Liver (tissue), 9 donors: ENCODE results near the gene ATXN7L3. TPM values are rescaled to one million over a fixed set of nuclear protein-coding genes. Genes with fewer than 3 reads are reported as not detected.

Source experiments
- DNase-seq: peaks from one replicate; pipeline ENCODE4 v3.0.0-alpha.2; 2017; ENCODE audit warnings: low spot score
- H3K27ac ChIP-seq, 2 donors: one replicate each; pipeline ENCODE4 v1.7.0; 2013; ENCODE audit warnings: inconsistent platforms in 2 of 2, low read length in 2 of 2, control low read depth in 1 of 2, low read depth in 1 of 2, mild to moderate bottlenecking in 1 of 2
- H3K27me3 ChIP-seq, 4 donors: one replicate each; pipeline versions ENCODE4 v1.6.1 to v1.7.0; 2013; ENCODE audit warnings: low read length in 3 of 4, inconsistent platforms in 1 of 4, mild to moderate bottlenecking in 1 of 4, moderate library complexity in 1 of 4; ENCODE audit not compliant: control insufficient read depth in 4 of 4, insufficient read depth in 4 of 4
- H3K36me3 ChIP-seq, 4 donors: one replicate each; pipeline versions ENCODE4 v1.6.1 to v1.7.0; 2013; ENCODE audit warnings: low read length in 3 of 4, mild to moderate bottlenecking in 3 of 4, low read depth in 1 of 4, moderate library complexity in 1 of 4; ENCODE audit not compliant: control insufficient read depth in 4 of 4, insufficient read depth in 3 of 4
- H3K4me1 ChIP-seq, 4 donors: one replicate each; pipeline versions ENCODE4 v1.6.1 to v1.7.0; 2013; ENCODE audit warnings: low read length in 3 of 4, mild to moderate bottlenecking in 3 of 4, moderate library complexity in 1 of 4; ENCODE audit not compliant: control insufficient read depth in 4 of 4, insufficient read depth in 4 of 4
- H3K4me3 ChIP-seq, 3 donors: one replicate each; pipeline versions ENCODE4 v1.6.1 to v1.7.0; 2013; ENCODE audit warnings: low read length in 3 of 3, control low read depth in 1 of 3, low read depth in 1 of 3, mild to moderate bottlenecking in 1 of 3
- H3K9ac ChIP-seq, 2 donors: one replicate each; pipeline ENCODE4 v1.7.0; 2013; ENCODE audit warnings: low read length in 2 of 2, mild to moderate bottlenecking in 2 of 2, moderate library complexity in 2 of 2, control low read depth in 1 of 2, low read depth in 1 of 2
- H3K9me3 ChIP-seq, 4 donors: one replicate each; pipeline versions ENCODE4 v1.6.1 to v1.7.0; 2013; ENCODE audit warnings: low read length in 3 of 4; ENCODE audit not compliant: control insufficient read depth in 4 of 4
- CTCF ChIP-seq: fragments of 150-350 bp; IDR thresholded peaks from 2 replicates; pipeline ENCODE4 v1.5.1; 2017; ENCODE audit warnings: improper control_type of control experiment, low read depth, low read length; ENCODE audit not compliant: missing input control
- EGR1 ChIP-seq, 2 donors: IDR thresholded peaks; 2 replicates each; pipeline ENCODE4 v1.6.1; 2016 to 2018; ENCODE audit warnings: antibody characterized with exemption in 2 of 2, low read depth in 2 of 2
- FOXA1 ChIP-seq: IDR thresholded peaks from 2 replicates; pipeline ENCODE4 v1.6.1; 2016; ENCODE audit warnings: antibody characterized with exemption
- FOXA2 ChIP-seq: IDR thresholded peaks from 2 replicates; pipeline ENCODE4 v1.6.1; 2016; ENCODE audit warnings: antibody characterized with exemption
- GABPA ChIP-seq, 2 donors: IDR thresholded peaks in 1 of 2; conservative IDR thresholded peaks in 1 of 2; 2 replicates each; pipeline ENCODE4 v1.6.1; 2016; ENCODE audit warnings: antibody characterized with exemption in 2 of 2, mild to moderate bottlenecking in 1 of 2, moderate library complexity in 1 of 2
- HNF4A ChIP-seq, 2 donors: conservative IDR thresholded peaks; 2 replicates each; pipeline ENCODE4 v1.6.1; 2016; ENCODE audit warnings: antibody characterized with exemption in 2 of 2, mild to moderate bottlenecking in 2 of 2
- HNF4G ChIP-seq: IDR thresholded peaks from 2 replicates; pipeline ENCODE4 v1.6.1; 2016; ENCODE audit warnings: antibody characterized with exemption
- JUND ChIP-seq, 2 donors: IDR thresholded peaks; 2 replicates each; pipeline ENCODE4 v1.6.1; 2016; ENCODE audit warnings: antibody characterized with exemption in 2 of 2
- MAX ChIP-seq: IDR thresholded peaks from 2 replicates; pipeline ENCODE4 v1.6.1; 2016; ENCODE audit warnings: antibody characterized with exemption
- NR2F2 ChIP-seq: IDR thresholded peaks from 2 replicates; pipeline ENCODE4 v1.6.1; 2016; ENCODE audit warnings: antibody characterized with exemption
- RAD21 ChIP-seq, 2 donors: IDR thresholded peaks; 2 replicates each; pipeline ENCODE4 v1.6.1; 2016; ENCODE audit warnings: antibody characterized with exemption in 2 of 2, mild to moderate bottlenecking in 2 of 2
- RXRA ChIP-seq, 2 donors: IDR thresholded peaks; 2 replicates each; pipeline ENCODE4 v1.6.1; 2017 to 2018; ENCODE audit warnings: antibody characterized with exemption in 2 of 2, mild to moderate bottlenecking in 1 of 2
- SP1 ChIP-seq: IDR thresholded peaks from 2 replicates; pipeline ENCODE4 v1.6.1; 2018; ENCODE audit warnings: antibody characterized with exemption, mild to moderate bottlenecking
- TAF1 ChIP-seq: conservative IDR thresholded peaks from 2 replicates; pipeline ENCODE4 v1.6.1; 2016; ENCODE audit warnings: antibody characterized with exemption, mild to moderate bottlenecking
- YY1 ChIP-seq: IDR thresholded peaks from 2 replicates; pipeline ENCODE4 v1.6.1; 2016; ENCODE audit warnings: antibody characterized with exemption, mild to moderate bottlenecking
- ZBTB33 ChIP-seq: IDR thresholded peaks from 2 replicates; pipeline ENCODE4 v1.6.1; 2016; ENCODE audit warnings: antibody characterized with exemption
- WGBS: extraction: QIAGEN DNeasy Blood & Tissue Kit; methylation state at CpG from one replicate; pipeline ENCODE4 v1.1.7; 2013; 5-methylcytosine and 5-hydroxymethylcytosine counted together
- polyA plus RNA-seq, 2 donors: library from polyadenylated mRNA; stranded (reverse) in 1 of 2; unstranded in 1 of 2; fragments of 200-250 nt in 1 of 2; fragments of >200 nt in 1 of 2; fragmentation: Nextera tagmentation in 1 of 2; extraction: Ambion mirVana in 1 of 2; gene quantifications; one replicate each; pipeline versions ENCODE4 v1.2.1 to v1.2.3, GENCODE V29; 2013 to 2015
- total RNA-seq, 2 donors: library from RNA; depleted of rRNA; stranded (reverse); fragments of >200 nt; gene quantifications; one replicate each; pipeline ENCODE4 v1.2.3, GENCODE V29; 2014
- TF ChIP-seq, protein P1 (sequence below): IDR thresholded peaks from 2 replicates; pipeline ENCODE4 v1.6.1; 2016; ENCODE audit warnings: antibody characterized with exemption
- TF ChIP-seq, protein P2 (sequence below): IDR thresholded peaks from 2 replicates; pipeline ENCODE4 v1.6.1; 2016; ENCODE audit warnings: antibody characterized with exemption, mild to moderate bottlenecking
- donor health status: healthy.
- donor health status: healthy.
- donor health status: healthy.
- donor health status: healthy.
- donor health status: healthy.

Gene ATXN7L3
- total and polyA plus RNA-seq, 4 donors: 5.1 to 20.9 (median 14.7) TPM

DNA sequence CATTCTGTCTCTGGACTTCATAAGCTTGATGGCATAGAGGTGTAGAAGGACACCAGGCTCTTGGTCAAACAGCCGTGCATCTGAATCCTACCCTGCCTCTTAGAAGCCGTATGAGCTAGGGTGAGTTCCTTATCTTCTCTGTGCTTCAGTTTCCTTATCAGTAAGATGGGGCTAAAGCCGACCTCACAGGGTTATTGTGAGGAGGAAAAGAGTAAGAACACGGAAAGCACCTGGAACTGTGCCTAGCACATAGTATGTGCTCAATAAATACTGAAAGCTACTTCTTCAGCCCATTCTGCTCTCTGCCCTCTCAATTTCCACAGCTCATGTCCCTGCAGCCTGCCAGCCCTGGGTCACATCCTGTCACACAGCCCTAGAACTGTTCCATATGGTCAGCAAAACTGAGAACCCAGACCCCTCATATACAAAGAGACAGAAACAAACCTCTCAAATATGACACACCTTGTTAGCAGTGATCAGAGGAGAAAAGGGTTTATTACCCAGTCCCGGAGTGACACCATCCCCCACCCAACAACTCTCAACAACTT lies 36.8 kb upstream of the ATXN7L3 start:
- H3K27ac ChIP-seq: no peak overlapping the region
- H3K9me3 ChIP-seq: no peaks in the 10 kb centered on the region
- H3K9ac ChIP-seq: no peak overlapping the region
- TF ChIP-seq JUND (IDR thresholded peaks at IDR 0.05) (no peak), RAD21 (IDR thresholded peaks at IDR 0.05) (no peak), HNF4G (no peak), FOXA1 (no peak), RXRA (IDR thresholded peaks at IDR 0.05) (no peak), FOXA2 (no peak), ZBTB33 (no peak), YY1 (no peak), NR2F2 (no peak), EGR1 (IDR thresholded peaks at IDR 0.05; ENCODE audit: low read depth in 2 of 2) (no peak), TAF1 (no peak), HNF4A (conservative IDR thresholded peaks at IDR 0.05) (no peak), CTCF (no peak), MAX (no peak), SP1 (no peak), GABPA (IDR thresholded peaks at IDR 0.05 in 1 of 2, conservative IDR thresholded peaks at IDR 0.05 in 1 of 2) (no peak)
- TF ChIP-seq, protein P1, sequence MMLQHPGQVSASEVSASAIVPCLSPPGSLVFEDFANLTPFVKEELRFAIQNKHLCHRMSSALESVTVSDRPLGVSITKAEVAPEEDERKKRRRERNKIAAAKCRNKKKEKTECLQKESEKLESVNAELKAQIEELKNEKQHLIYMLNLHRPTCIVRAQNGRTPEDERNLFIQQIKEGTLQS: no peak
- TF ChIP-seq, protein P2, sequence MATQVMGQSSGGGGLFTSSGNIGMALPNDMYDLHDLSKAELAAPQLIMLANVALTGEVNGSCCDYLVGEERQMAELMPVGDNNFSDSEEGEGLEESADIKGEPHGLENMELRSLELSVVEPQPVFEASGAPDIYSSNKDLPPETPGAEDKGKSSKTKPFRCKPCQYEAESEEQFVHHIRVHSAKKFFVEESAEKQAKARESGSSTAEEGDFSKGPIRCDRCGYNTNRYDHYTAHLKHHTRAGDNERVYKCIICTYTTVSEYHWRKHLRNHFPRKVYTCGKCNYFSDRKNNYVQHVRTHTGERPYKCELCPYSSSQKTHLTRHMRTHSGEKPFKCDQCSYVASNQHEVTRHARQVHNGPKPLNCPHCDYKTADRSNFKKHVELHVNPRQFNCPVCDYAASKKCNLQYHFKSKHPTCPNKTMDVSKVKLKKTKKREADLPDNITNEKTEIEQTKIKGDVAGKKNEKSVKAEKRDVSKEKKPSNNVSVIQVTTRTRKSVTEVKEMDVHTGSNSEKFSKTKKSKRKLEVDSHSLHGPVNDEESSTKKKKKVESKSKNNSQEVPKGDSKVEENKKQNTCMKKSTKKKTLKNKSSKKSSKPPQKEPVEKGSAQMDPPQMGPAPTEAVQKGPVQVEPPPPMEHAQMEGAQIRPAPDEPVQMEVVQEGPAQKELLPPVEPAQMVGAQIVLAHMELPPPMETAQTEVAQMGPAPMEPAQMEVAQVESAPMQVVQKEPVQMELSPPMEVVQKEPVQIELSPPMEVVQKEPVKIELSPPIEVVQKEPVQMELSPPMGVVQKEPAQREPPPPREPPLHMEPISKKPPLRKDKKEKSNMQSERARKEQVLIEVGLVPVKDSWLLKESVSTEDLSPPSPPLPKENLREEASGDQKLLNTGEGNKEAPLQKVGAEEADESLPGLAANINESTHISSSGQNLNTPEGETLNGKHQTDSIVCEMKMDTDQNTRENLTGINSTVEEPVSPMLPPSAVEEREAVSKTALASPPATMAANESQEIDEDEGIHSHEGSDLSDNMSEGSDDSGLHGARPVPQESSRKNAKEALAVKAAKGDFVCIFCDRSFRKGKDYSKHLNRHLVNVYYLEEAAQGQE: no peak
- H3K4me1 ChIP-seq: peaks cover 0 to 3% (median 0%) of the 10 kb centered on the region in 4 donors
- no peaks in the 10 kb centered on the region for H3K27me3 ChIP-seq
- DNase-seq: no peak
- no peak overlapping the region for H3K4me3 ChIP-seq
- no peaks in the 10 kb centered on the region for H3K36me3 ChIP-seq
- WGBS: 62% methylated on average over 5 of the region's 5 CpGs
